K562 (cell line): ENCODE results near the gene CREB5.

Source experiments
- E2F3 ChIP-seq: fragments of 250-450 bp; sonication (Bioruptor Pico); IDR thresholded peaks from 2 replicates; pipeline ENCODE4 v1.4.0; 2020; ENCODE audit warnings: mild to moderate bottlenecking
- NCOA4 ChIP-seq: fragments of 450-650 bp; IDR thresholded peaks from 2 replicates; pipeline ENCODE4 v1.6.1; 2018; ENCODE audit warnings: mild to moderate bottlenecking; ENCODE audit not compliant: partially characterized antibody

GRCh38 chr7:28373990-28374389 lies 38.3 kb upstream of the CREB5 start:
- TF ChIP-seq E2F3 (CRISPR knock-in tag), result no peak
- TF ChIP-seq NCOA4, result no peak
